Stomach (tissue), 9 donors: ENCODE results near the gene TRIP4. TPM values are rescaled to one million over a fixed set of nuclear protein-coding genes. Genes with fewer than 3 reads are reported as not detected.
"Not testable (repeated sequence)": the region's sequence is repeated elsewhere in the genome, so short reads cannot be mapped to it uniquely, and the experiment has no call there.

Source experiments
- DNase-seq, 2 donors: peaks; one replicate each; pipeline versions ENCODE4 v3.0.0 to v3.0.0-alpha.2; 2013 to 2019
- H3K27ac ChIP-seq, 5 donors: fragments of 200-600 bp in 4 of 5; sonication (generic) in 4 of 5; one replicate each; pipeline ENCODE4 v1.5.1; 2013 to 2019; ENCODE audit warnings: mild to moderate bottlenecking in 1 of 5, moderate library complexity in 1 of 5
- H3K27me3 ChIP-seq, 3 donors: fragments of 200-600 bp; sonication (generic); one replicate each; pipeline ENCODE4 v1.5.1; 2017 to 2019; ENCODE audit warnings: mixed run types in 1 of 3
- H3K36me3 ChIP-seq, 4 donors: fragments of 200-600 bp; sonication (generic); 1 replicate in 3 of 4; 2 replicates in 1 of 4; pipeline ENCODE4 v1.5.1; 2016 to 2019
- H3K4me1 ChIP-seq, 4 donors: fragments of 200-600 bp; sonication (generic); one replicate each; pipeline ENCODE4 v1.5.1; 2016 to 2019
- H3K4me3 ChIP-seq, 4 donors: fragments of 200-600 bp; sonication (generic) in 3 of 4; one replicate each; pipeline ENCODE4 v1.5.1; 2016 to 2019; ENCODE audit warnings: mild to moderate bottlenecking in 1 of 4
- H3K9me3 ChIP-seq, 4 donors: fragments of 200-600 bp; sonication (generic); one replicate each; pipeline ENCODE4 v1.5.1; 2016 to 2019
- CTCF ChIP-seq, 7 experiments: fragments of 450-650 bp in 4 of 7; fragments of 200-600 bp in 3 of 7; sonication (generic) in 3 of 7; IDR thresholded peaks; one replicate each; pipeline ENCODE4 v1.5.1; 2016 to 2019; ENCODE audit warnings: antibody characterized with exemption in 7 of 7, control low read depth in 2 of 7, mild to moderate bottlenecking in 1 of 7
- EP300 ChIP-seq: sonication (generic); formaldehyde crosslinking; IDR thresholded peaks from one replicate; pipeline ENCODE4 v1.6.1; 2017; ENCODE audit warnings: antibody characterized with exemption
- POLR2A ChIP-seq, 4 donors: fragments of 450-650 bp; IDR thresholded peaks; one replicate each; pipeline ENCODE4 v1.6.1; 2016; ENCODE audit warnings: antibody characterized with exemption in 4 of 4, control low read depth in 2 of 4, mild to moderate bottlenecking in 1 of 4, moderate library complexity in 1 of 4
- POLR2AphosphoS5 ChIP-seq, 3 donors: sonication (generic); formaldehyde crosslinking; IDR thresholded peaks; one replicate each; pipeline ENCODE4 v1.6.1; 2016; ENCODE audit warnings: antibody characterized with exemption in 3 of 3
- WGBS, 5 donors: extraction: QIAGEN DNeasy Blood & Tissue Kit in 3 of 5; methylation state at CpG; one replicate each; pipeline versions ENCODE4 v1.1.5 to v1.1.7; 2013 to 2018; 5-methylcytosine and 5-hydroxymethylcytosine counted together
- intact Hi-C: fragments of 100-400 bp; cut with DNase I; formaldehyde crosslinking; loops from one replicate; pipeline ENCODE4 v1.15.1; 2023; ENCODE audit warnings: low total_unique reads
- polyA plus RNA-seq, 3 donors: library from polyadenylated mRNA; stranded (reverse); fragments of 200-250 nt; gene quantifications; one replicate each; pipeline ENCODE4 v1.2.3, GENCODE V29; 2013
- total RNA-seq, 5 donors: library from RNA; depleted of rRNA; stranded (reverse); fragments of >200 nt; gene quantifications; one replicate each; pipeline versions ENCODE4 v1.1.0 to v1.2.3, GENCODE V29; 2014 to 2016
- donor health status: healthy with polysubstance abuse.
- donor health status: Bipolar disorder and iron deficiency.
- donor health status: healthy.

The TRIP4 gene
- total and polyA plus RNA-seq, 8 donors: 1.8 to 59.4 (median 19.1) TPM

- peaks cover 0 to 13% (median 12%) of the 10 kb centered on the region in 4 donors for H3K36me3 ChIP-seq
- no peaks in the 10 kb centered on the region for H3K9me3 ChIP-seq
- TF ChIP-seq POLR2A (IDR thresholded peaks at IDR 0.05) (no peak), POLR2AphosphoS5 (IDR thresholded peaks at IDR 0.05) (no peak), EP300 (no peak), CTCF (IDR thresholded peaks at IDR 0.05) (no peak)
- H3K27me3 ChIP-seq: no peaks in the 10 kb centered on the region
- H3K4me1 ChIP-seq: peaks cover 0 to 18% (median 3%) of the 10 kb centered on the region in 4 donors
- DNase-seq: no peak
- no peak overlapping the region for H3K27ac ChIP-seq
- intact Hi-C loops: no loop called here
- H3K4me3 ChIP-seq: no peak overlapping the region
These were observed 103.1 kb downstream of the TRIP4 start for GRCh38 chr15:64490598-64491259.

GRCh38 chr15:64493641-64494040, 106.0 kb downstream of the TRIP4 start:
- Histone ChIP-seq H3K27ac (no peak overlapping the region), H3K36me3 (peaks cover 0 to 12% (median 10%) of the 10 kb centered on the region in 4 donors), H3K9me3 (no peaks in the 10 kb centered on the region), H3K4me3 (no peak overlapping the region), H3K27me3 (no peaks in the 10 kb centered on the region), H3K4me1 (peaks cover 0 to 18% (median 3%) of the 10 kb centered on the region in 4 donors)
- DNase-seq: no peak
- TF ChIP-seq POLR2AphosphoS5 (IDR thresholded peaks at IDR 0.05) (no peak), CTCF (IDR thresholded peaks at IDR 0.05) (no peak), POLR2A (IDR thresholded peaks at IDR 0.05) (no peak), EP300 (no peak)
- intact Hi-C loops: no loop called here
- WGBS, 5 donors: 66 to 87% (median 82%) methylated on average over 2 of the region's 2 CpGs

- 88 to 99% (median 95%) methylated on average over 2 of the region's 2 CpGs for WGBS, 5 donors
- H3K4me1 ChIP-seq: peaks cover 0 to 25% (median 1%) of the 10 kb centered on the region in 4 donors
- intact Hi-C loops, H3K27me3 ChIP-seq, H3K4me3 ChIP-seq, H3K27ac ChIP-seq, H3K9me3 ChIP-seq, DNase-seq: not testable (repeated sequence)
- peaks cover 12 to 19% (median 17%) of the 10 kb centered on the region in 4 donors for H3K36me3 ChIP-seq
These were observed 108.3 kb downstream of the TRIP4 start for GRCh38 chr15:64495968-64496367.

- H3K36me3 ChIP-seq: peaks cover 12 to 32% (median 23%) of the 10 kb centered on the region in 4 donors
- no peaks in the 10 kb centered on the region for H3K9me3 ChIP-seq
- H3K27ac ChIP-seq: no peak overlapping the region
- DNase-seq: no peak
- no peaks in the 10 kb centered on the region for H3K27me3 ChIP-seq
- H3K4me1 ChIP-seq: peaks cover 21 to 52% (median 39%) of the 10 kb centered on the region in 4 donors
- intact Hi-C loops: no loop called here
- no peak overlapping the region for H3K4me3 ChIP-seq
- WGBS, 5 donors: 45 to 74% (median 57%) methylated on average over 3 of the region's 3 CpGs
- no peak for TF ChIP-seq EP300
- no peak for TF ChIP-seq POLR2AphosphoS5 (IDR thresholded peaks at IDR 0.05)
- no peak for TF ChIP-seq CTCF (IDR thresholded peaks at IDR 0.05)
These were observed 113.2 kb downstream of the TRIP4 start for GRCh38 chr15:64500695-64501395.

GRCh38 chr15:64501396-64501715, 113.7 kb downstream of the TRIP4 start:
- 22 to 95% (median 80%) methylated on average over 1 of the region's 1 CpG for WGBS, 5 donors
- peak overlapping the region in 1 of 5 donors; percentile 16 for H3K27ac ChIP-seq
- intact Hi-C loops: no loop called here

More at GRCh38 chr15:64501396-64501715, 113.7 kb downstream of the TRIP4 start:
- no peak overlapping the region for H3K4me3 ChIP-seq
- TF ChIP-seq POLR2AphosphoS5 (IDR thresholded peaks at IDR 0.05) (no peak), CTCF (IDR thresholded peaks at IDR 0.05) (no peak)
- peaks cover 12 to 32% (median 25%) of the 10 kb centered on the region in 4 donors for H3K36me3 ChIP-seq
- no peaks in the 10 kb centered on the region for H3K27me3 ChIP-seq
- peak in 1 of 2 donors; percentile 35 for DNase-seq
- H3K4me1 ChIP-seq: peaks cover 21 to 56% (median 39%) of the 10 kb centered on the region in 4 donors
- H3K9me3 ChIP-seq: no peaks in the 10 kb centered on the region
